ENCODE measurements around the gene LCE6A. TPM values are rescaled to one million over a fixed set of nuclear protein-coding genes. Genes with fewer than 3 reads are reported as not detected.

LCE6A gene
- polyA plus RNA-seq, 1 of the 3 experiments (the other 2 are of a cell fraction), result not detected

DNA sequence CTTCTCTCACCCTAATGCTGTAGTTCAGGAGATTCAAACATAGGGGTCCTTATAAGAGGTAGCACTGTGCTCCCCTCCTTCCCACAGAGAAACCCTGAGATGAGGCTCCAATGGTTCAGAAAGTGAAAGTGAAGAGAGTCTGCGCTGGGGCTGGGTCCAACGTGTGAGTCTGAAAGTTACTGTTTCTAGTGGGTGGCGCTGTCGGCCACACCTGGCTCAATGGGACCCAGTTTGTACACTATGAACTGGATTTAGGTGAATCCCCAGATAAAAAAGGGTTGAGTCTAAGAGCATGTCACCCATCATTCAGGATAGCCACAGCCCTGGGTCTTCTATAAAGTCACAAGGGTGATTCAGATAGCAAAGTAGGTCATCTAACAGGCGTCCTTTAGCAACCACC lies 38.3 kb downstream of the LCE6A start:
- no peak overlapping the region for H3K4me3 ChIP-seq (ENCODE audit: low read depth in 2 of 2, low read length in 1 of 2)
- TF ChIP-seq, protein P1, sequence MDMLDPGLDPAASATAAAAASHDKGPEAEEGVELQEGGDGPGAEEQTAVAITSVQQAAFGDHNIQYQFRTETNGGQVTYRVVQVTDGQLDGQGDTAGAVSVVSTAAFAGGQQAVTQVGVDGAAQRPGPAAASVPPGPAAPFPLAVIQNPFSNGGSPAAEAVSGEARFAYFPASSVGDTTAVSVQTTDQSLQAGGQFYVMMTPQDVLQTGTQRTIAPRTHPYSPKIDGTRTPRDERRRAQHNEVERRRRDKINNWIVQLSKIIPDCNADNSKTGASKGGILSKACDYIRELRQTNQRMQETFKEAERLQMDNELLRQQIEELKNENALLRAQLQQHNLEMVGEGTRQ (IDR thresholded peaks at IDR 0.05; ENCODE audit: borderline replicate concordance, low read depth, low read length), result no peak
- TF ChIP-seq GABPA (IDR thresholded peaks at IDR 0.05; ENCODE audit: low read depth), result no peak
- TF ChIP-seq, protein P2, sequence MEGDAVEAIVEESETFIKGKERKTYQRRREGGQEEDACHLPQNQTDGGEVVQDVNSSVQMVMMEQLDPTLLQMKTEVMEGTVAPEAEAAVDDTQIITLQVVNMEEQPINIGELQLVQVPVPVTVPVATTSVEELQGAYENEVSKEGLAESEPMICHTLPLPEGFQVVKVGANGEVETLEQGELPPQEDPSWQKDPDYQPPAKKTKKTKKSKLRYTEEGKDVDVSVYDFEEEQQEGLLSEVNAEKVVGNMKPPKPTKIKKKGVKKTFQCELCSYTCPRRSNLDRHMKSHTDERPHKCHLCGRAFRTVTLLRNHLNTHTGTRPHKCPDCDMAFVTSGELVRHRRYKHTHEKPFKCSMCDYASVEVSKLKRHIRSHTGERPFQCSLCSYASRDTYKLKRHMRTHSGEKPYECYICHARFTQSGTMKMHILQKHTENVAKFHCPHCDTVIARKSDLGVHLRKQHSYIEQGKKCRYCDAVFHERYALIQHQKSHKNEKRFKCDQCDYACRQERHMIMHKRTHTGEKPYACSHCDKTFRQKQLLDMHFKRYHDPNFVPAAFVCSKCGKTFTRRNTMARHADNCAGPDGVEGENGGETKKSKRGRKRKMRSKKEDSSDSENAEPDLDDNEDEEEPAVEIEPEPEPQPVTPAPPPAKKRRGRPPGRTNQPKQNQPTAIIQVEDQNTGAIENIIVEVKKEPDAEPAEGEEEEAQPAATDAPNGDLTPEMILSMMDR (IDR thresholded peaks at IDR 0.05), result no peak
- TF ChIP-seq YY1 (IDR thresholded peaks at IDR 0.05; ENCODE audit: low read depth), result no peak
- TF ChIP-seq, protein P3, sequence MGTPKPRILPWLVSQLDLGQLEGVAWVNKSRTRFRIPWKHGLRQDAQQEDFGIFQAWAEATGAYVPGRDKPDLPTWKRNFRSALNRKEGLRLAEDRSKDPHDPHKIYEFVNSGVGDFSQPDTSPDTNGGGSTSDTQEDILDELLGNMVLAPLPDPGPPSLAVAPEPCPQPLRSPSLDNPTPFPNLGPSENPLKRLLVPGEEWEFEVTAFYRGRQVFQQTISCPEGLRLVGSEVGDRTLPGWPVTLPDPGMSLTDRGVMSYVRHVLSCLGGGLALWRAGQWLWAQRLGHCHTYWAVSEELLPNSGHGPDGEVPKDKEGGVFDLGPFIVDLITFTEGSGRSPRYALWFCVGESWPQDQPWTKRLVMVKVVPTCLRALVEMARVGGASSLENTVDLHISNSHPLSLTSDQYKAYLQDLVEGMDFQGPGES (IDR thresholded peaks at IDR 0.05; ENCODE audit: low read depth, low read length), result no peak
- no peak for TF ChIP-seq POLR2AphosphoS5 (IDR thresholded peaks at IDR 0.05; ENCODE audit: low read depth, low read length)
- TF ChIP-seq RCOR1 (IDR thresholded peaks at IDR 0.05; ENCODE audit: low read length), result no peak
- TF ChIP-seq SMC3 (IDR thresholded peaks at IDR 0.05; ENCODE audit: low read depth, low read length), result no peak
- no peak for TF ChIP-seq CHD2 (IDR thresholded peaks at IDR 0.05; ENCODE audit: low read length, partially characterized antibody)
- TF ChIP-seq FOXM1 (IDR thresholded peaks at IDR 0.05; ENCODE audit: low read depth), result no peak
- no peak for TF ChIP-seq TCF12 (IDR thresholded peaks at IDR 0.05)
- TF ChIP-seq, protein P4, sequence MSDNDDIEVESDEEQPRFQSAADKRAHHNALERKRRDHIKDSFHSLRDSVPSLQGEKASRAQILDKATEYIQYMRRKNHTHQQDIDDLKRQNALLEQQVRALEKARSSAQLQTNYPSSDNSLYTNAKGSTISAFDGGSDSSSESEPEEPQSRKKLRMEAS (IDR thresholded peaks at IDR 0.05; ENCODE audit: low read depth), result no peak
- no peak for TF ChIP-seq RXRA (IDR thresholded peaks at IDR 0.05; ENCODE audit: borderline replicate concordance, low read depth)
- TF ChIP-seq TEAD4 (IDR thresholded peaks at IDR 0.05; ENCODE audit: borderline replicate concordance, insufficient read depth), result no peak
- TF ChIP-seq, protein P5, sequence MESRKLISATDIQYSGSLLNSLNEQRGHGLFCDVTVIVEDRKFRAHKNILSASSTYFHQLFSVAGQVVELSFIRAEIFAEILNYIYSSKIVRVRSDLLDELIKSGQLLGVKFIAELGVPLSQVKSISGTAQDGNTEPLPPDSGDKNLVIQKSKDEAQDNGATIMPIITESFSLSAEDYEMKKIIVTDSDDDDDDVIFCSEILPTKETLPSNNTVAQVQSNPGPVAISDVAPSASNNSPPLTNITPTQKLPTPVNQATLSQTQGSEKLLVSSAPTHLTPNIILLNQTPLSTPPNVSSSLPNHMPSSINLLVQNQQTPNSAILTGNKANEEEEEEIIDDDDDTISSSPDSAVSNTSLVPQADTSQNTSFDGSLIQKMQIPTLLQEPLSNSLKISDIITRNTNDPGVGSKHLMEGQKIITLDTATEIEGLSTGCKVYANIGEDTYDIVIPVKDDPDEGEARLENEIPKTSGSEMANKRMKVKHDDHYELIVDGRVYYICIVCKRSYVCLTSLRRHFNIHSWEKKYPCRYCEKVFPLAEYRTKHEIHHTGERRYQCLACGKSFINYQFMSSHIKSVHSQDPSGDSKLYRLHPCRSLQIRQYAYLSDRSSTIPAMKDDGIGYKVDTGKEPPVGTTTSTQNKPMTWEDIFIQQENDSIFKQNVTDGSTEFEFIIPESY (IDR thresholded peaks at IDR 0.05; ENCODE audit: borderline replicate concordance, low read depth), result no peak
- TF ChIP-seq MXI1 (IDR thresholded peaks at IDR 0.05; ENCODE audit: low read depth, low read length), result no peak
- no peak for TF ChIP-seq RAD21 (IDR thresholded peaks at IDR 0.05; ENCODE audit: low read length)
- TF ChIP-seq SIN3A (IDR thresholded peaks at IDR 0.05; ENCODE audit: borderline replicate concordance, low read depth, low read length), result no peak
- no peak for TF ChIP-seq MEF2A (IDR thresholded peaks at IDR 0.05; ENCODE audit: borderline replicate concordance, low read depth)
- no peaks in the 10 kb centered on the region for H3K9me3 ChIP-seq
- H3K27ac ChIP-seq (ENCODE audit: low read depth in 2 of 2, low read length in 1 of 2), result no peak overlapping the region
- H2AFZ ChIP-seq (ENCODE audit: low read depth), result no peak overlapping the region
- peaks cover 13% of the 10 kb centered on the region for H3F3A ChIP-seq (replicated peaks; ENCODE audit: insufficient read depth)
- H3K36me3 ChIP-seq (replicated peaks in 1 of 2; ENCODE audit: control insufficient read depth in 1 of 2, insufficient read depth in 2 of 2, low read length in 1 of 2), result no peaks in the 10 kb centered on the region
- H3K9me2 ChIP-seq, result no peaks in the 10 kb centered on the region
- WGBS (ENCODE audit: low lambda C conversion rate), result 23% methylated on average over 4 of the region's 5 CpGs
- no peaks in the 10 kb centered on the region for H4K20me1 ChIP-seq (ENCODE audit: insufficient read depth)
- no peak for DNase-seq
- H3K9ac ChIP-seq, result no peak overlapping the region
- no peak overlapping the region for H3K4me2 ChIP-seq
- no peaks in the 10 kb centered on the region for H3K79me2 ChIP-seq (ENCODE audit: insufficient read depth)
- ChIA-PET POLR2A (no interaction called here), CTCF (no interaction called here)
- H3K27me3 ChIP-seq (ENCODE audit: insufficient read depth), result no peaks in the 10 kb centered on the region
- H3K4me1 ChIP-seq (ENCODE audit: control insufficient read depth in 1 of 2, insufficient read depth in 2 of 2, low read depth in 1 of 2, low read length in 1 of 2), result peaks cover 0 to 19% of the 10 kb centered on the region in 2 experiments; a peak in 2 of 4 replicates
